Loucy (cell line): ENCODE measurements around the gene SGPL1.

ENCODE experiments used
- H2AFZ ChIP-seq: fragments of 200-600 bp; sonication (generic); 2 replicates; pipeline ENCODE4 v1.6.0; 2016; ENCODE audit warnings: antibody characterized with exemption, mild to moderate bottlenecking, low read length, moderate library complexity
- H3F3A ChIP-seq: fragments of 200-600 bp; 2 replicates; pipeline ENCODE4 v1.6.0; 2016; ENCODE audit warnings: antibody characterized with exemption, low read depth, mild to moderate bottlenecking
- H3K27me3 ChIP-seq: fragments of 200-600 bp; sonication (generic); 2 replicates; pipeline ENCODE4 v1.6.1; 2014; ENCODE audit warnings: low read length, mild to moderate bottlenecking; ENCODE audit not compliant: insufficient read depth, poor library complexity, severe bottlenecking
- H3K36me3 ChIP-seq: fragments of 200-600 bp; sonication (generic); 2 replicates; pipeline ENCODE4 v1.6.1; 2016; ENCODE audit warnings: low read length; ENCODE audit not compliant: insufficient read depth
- H3K4me1 ChIP-seq: fragments of 200-600 bp; sonication (generic); 2 replicates; pipeline ENCODE4 v1.5.1; 2014; ENCODE audit warnings: low read length, mild to moderate bottlenecking; ENCODE audit not compliant: insufficient read depth, poor library complexity, severe bottlenecking
- H3K4me2 ChIP-seq: fragments of 200-600 bp; sonication (generic); 2 replicates; pipeline ENCODE4 v1.6.0; 2014; ENCODE audit warnings: antibody characterized with exemption, low read length, low read depth, mild to moderate bottlenecking; ENCODE audit not compliant: poor library complexity, severe bottlenecking
- H3K4me3 ChIP-seq: fragments of 200-600 bp; sonication (generic); 2 replicates; pipeline ENCODE4 v1.5.1; 2014; ENCODE audit warnings: low read length, mild to moderate bottlenecking, mixed read lengths; ENCODE audit not compliant: poor library complexity, severe bottlenecking
- H3K79me2 ChIP-seq: fragments of 200-600 bp; sonication (generic); 2 replicates; pipeline ENCODE4 v1.6.1; 2014; ENCODE audit warnings: low read length; ENCODE audit not compliant: insufficient read depth
- H3K9ac ChIP-seq: fragments of 200-600 bp; sonication (generic); 2 replicates; pipeline ENCODE4 v1.6.0; 2014; ENCODE audit warnings: mild to moderate bottlenecking, low read depth, low read length, moderate library complexity; ENCODE audit not compliant: poor library complexity, severe bottlenecking
- H3K9me2 ChIP-seq: fragments of 200-600 bp; sonication (generic); replicated peaks from 2 replicates; pipeline ENCODE4 v1.6.1; 2016; ENCODE audit warnings: low read depth, low read length, mixed read lengths
- H3K9me3 ChIP-seq: fragments of 200-600 bp; sonication (generic); 2 replicates; pipeline ENCODE4 v1.6.1; 2014; ENCODE audit warnings: mild to moderate bottlenecking, antibody characterized with exemption, low read length, low read depth; ENCODE audit not compliant: insufficient read depth
- H4K20me1 ChIP-seq: fragments of 200-600 bp; sonication (generic); 2 replicates; pipeline ENCODE4 v1.6.0; 2014; ENCODE audit warnings: antibody characterized with exemption, low read length, mild to moderate bottlenecking; ENCODE audit not compliant: insufficient read depth, poor library complexity, severe bottlenecking
- CTCF ChIP-seq: fragments of 200-600 bp; sonication (generic); conservative IDR thresholded peaks from 2 replicates; pipeline ENCODE4 v1.5.1; 2014; ENCODE audit warnings: mild to moderate bottlenecking, antibody characterized with exemption, low read length
- EZH2phosphoT487 ChIP-seq: fragments of 200-600 bp; IDR thresholded peaks from 2 replicates; pipeline ENCODE4 v1.6.1; 2018; ENCODE audit warnings: antibody characterized with exemption, mild to moderate bottlenecking, moderate library complexity, borderline replicate concordance

Gene SGPL1

GRCh38 chr10:70822076-70822820, 6.5 kb downstream of the SGPL1 start:
- Histone ChIP-seq H3K4me2 (no peak overlapping the region), H3K9ac (no peak overlapping the region), H4K20me1 (no peaks in the 10 kb centered on the region), H2AFZ (no peak overlapping the region), H3K4me3 (no peak overlapping the region), H3K4me1 (peaks cover 18% of the 10 kb centered on the region), H3F3A (no peaks in the 10 kb centered on the region), H3K9me3 (no peaks in the 10 kb centered on the region), H3K9me2 (no peaks in the 10 kb centered on the region), H3K36me3 (no peaks in the 10 kb centered on the region), H3K79me2 (no peaks in the 10 kb centered on the region), H3K27me3 (no peaks in the 10 kb centered on the region)
- no peak for TF ChIP-seq EZH2phosphoT487
- TF ChIP-seq CTCF, result no peak

DNA sequence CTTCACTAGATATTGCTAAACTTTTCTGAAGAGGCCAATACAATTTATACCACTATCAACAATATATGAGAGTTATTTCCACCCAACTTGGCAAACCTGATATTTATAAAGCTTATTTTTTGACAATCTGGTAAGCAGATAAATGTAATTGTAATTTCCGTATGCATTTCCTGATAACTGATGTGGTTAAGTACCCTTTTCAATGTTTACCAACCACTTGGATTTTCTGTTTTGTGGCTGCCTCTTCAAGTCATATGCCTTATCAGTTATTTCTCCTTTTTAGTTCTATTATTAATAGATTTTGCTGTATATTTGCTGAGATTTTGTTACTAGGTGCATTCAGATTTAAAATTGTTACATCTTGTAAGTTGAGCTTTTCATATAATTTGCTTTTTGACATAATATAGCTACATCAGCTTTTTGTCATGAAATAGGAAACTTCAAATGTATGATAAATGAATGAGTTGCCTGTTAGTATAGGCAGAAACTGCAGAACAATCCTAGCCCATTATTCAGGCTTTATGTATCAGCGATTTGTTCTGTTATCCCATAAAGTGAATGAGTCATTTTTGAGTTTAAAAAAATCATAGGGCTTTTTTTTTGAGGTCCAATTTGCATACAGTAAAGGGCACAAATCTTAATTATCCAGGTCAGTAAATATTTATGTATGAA, 11.5 kb downstream of the SGPL1 start:
- no peaks in the 10 kb centered on the region for H4K20me1 ChIP-seq

GRCh38 chr10:70828923-70829322, 13.2 kb downstream of the SGPL1 start:
- H3K4me2 ChIP-seq, result no peak overlapping the region
- H3K4me1 ChIP-seq, result peaks cover 16% of the 10 kb centered on the region
- no peaks in the 10 kb centered on the region for H3K79me2 ChIP-seq
- no peaks in the 10 kb centered on the region for H3K27me3 ChIP-seq
- no peaks in the 10 kb centered on the region for H3K9me2 ChIP-seq
- TF ChIP-seq EZH2phosphoT487 (no peak), CTCF (no peak)
- no peaks in the 10 kb centered on the region for H4K20me1 ChIP-seq
- H3K9ac ChIP-seq, result no peak overlapping the region
- no peak overlapping the region for H3K4me3 ChIP-seq
- H3K9me3 ChIP-seq, result no peaks in the 10 kb centered on the region
- no peak overlapping the region for H2AFZ ChIP-seq
- H3F3A ChIP-seq, result no peaks in the 10 kb centered on the region
- H3K36me3 ChIP-seq, result no peaks in the 10 kb centered on the region

More for the DNA sequence above, 11.5 kb downstream of the SGPL1 start:
- no peaks in the 10 kb centered on the region for H3K27me3 ChIP-seq
- H3K4me1 ChIP-seq, result peaks cover 9% of the 10 kb centered on the region
- no peak overlapping the region for H3K9ac ChIP-seq
- H3K4me3 ChIP-seq, result no peak overlapping the region
- no peaks in the 10 kb centered on the region for H3F3A ChIP-seq
- H3K9me3 ChIP-seq, result no peaks in the 10 kb centered on the region
- H3K36me3 ChIP-seq, result no peaks in the 10 kb centered on the region
- H2AFZ ChIP-seq, result no peak overlapping the region
- no peaks in the 10 kb centered on the region for H3K9me2 ChIP-seq
- TF ChIP-seq EZH2phosphoT487 (no peak), CTCF (no peak)
- no peaks in the 10 kb centered on the region for H3K79me2 ChIP-seq
- no peak overlapping the region for H3K4me2 ChIP-seq
